ENCODE measurements around the gene ONECUT1. TPM values are rescaled to one million over a fixed set of nuclear protein-coding genes. Genes with fewer than 3 reads are reported as not detected.
"Not testable (repeated sequence)": the region's sequence is repeated elsewhere in the genome, so short reads cannot be mapped to it uniquely, and the experiment has no call there.

Gene ONECUT1
- polyA plus RNA-seq (2013, experiment 1 of 2; ENCODE audit: insufficient read length) = not detected
- polyA plus RNA-seq (2013, experiment 2 of 2; ENCODE audit: insufficient read length) = not detected

DNA sequence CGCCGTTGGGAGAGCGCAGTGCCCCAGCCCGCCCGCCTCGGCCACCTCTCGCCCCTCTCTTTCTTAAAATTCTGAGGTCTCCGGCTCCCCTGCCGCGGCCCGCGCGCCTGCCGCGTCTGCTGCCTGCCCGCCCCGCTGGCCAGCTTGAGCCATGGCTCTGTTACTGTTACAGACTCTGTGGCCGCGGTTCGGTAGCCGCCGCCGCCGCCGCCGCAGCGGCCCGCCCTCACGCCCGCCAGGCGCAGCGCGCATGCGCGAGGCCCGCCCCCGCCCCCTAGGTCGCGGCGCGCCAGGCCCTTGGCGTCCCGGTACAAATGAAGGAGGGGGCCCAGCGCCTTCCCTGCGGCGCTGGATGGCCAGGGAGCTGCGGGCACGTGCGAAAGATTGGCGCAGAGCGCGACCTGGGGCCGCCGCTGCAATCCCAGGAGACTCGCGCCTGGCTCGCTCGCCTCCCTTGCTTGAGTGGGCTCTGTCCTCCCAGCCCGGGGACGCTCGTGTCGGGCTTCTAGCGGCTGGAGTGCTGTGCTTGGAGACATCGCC is at the start of gene ONECUT1:
ONECUT1 (minus strand) TSS at position 168 of the 540 bp plus-strand sequence. CDS start 452 bp downstream, outside the sequence.
- DNase-seq = peak; percentile 40

DNA sequence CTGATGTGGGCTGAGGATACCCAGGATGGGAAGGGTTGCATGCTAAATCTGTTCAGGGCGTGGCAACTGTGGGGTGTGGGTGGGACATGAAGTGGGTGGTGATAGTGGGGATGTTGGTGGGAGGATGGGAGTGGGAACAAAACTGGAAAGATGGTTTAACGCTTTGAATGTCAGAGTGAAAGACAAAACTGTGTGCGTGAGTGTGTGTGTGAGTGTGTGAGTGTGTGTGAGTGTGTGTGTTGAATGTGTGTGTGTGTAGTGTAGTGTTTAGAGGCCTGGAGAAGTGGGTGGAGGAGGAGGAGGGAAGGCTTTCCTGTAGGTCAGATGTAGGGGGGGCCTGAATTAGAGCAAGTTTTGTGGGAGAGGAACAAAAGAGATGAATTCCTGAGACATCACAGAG is 44.2 kb upstream of the ONECUT1 start:
- DNase-seq = no peak

DNA sequence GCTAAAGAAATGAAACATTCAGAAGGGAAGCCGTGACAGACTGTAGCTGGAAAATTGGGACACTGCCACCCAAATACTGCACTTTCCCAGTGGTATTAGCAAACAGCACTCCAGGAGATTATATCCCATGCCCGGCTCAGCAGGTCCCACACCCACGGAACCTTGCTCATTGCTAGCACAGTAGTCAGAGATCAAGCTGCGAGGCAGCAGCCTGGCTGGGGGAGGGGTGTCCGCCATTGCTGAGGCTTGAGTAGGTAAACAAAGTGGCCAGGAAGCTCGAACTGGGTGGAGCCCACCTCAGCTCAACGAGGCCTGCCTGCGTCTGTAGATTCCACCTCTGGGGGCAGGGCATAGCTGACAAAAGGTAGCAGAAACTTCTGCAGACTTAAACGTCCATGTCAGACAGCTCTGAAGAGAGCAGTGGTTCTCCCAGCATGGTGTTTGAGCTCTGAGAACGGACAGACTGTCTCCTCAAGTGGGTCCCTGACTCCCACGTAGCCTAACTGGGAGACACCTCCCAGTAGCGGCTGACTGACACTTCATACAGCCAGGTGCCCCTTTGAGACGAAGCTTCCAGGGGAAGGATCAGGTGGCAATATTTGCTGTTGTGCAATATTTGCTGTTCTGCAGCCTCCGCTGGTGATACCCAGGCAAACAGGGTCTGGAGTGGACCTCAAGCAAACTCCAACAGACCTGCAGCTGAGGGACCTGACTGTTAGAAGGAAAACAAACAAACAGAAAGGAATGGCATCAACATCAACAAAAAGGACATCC is 34.2 kb upstream of the ONECUT1 start:
- DNase-seq = not testable (repeated sequence)

DNA sequence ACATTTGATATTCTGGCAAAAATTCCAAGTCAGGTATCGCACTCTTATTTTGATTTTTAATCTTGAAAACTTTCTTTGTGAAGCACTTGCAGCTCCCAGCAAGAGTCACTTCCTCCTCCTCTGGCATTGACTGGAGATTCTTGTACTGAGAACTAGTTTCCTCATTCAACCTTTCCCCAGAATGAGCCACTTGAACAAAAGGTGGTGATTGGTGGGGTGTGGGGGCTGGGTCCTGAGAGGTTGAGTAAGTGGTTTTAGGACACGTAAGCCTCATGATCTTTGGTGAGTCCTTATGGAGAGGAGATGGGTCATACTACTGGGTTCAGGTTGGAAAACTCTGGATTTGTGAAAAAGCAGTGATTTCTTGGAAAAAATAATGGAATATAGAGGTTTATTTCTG is 32.3 kb upstream of the ONECUT1 start:
- no peak for DNase-seq

DNA sequence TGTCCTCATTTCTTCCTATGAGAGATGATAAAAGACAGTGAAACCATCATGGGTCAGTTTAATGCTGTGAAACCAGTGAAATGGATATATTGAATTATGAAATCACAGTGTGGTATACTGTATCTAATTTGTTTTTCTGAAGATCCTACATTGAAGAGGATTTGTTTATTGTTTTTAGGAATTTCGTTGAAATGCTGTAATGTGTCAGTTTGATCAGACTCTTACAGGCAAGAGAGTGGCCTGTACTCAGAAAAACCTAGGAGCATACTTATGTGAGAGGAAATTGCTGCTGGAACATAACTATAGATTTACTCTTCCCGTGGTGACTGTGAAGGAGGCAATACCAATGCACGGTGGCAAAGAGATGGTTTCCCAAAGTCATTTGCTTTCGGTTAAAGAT is 29.1 kb upstream of the ONECUT1 start:
- DNase-seq = no peak

DNA sequence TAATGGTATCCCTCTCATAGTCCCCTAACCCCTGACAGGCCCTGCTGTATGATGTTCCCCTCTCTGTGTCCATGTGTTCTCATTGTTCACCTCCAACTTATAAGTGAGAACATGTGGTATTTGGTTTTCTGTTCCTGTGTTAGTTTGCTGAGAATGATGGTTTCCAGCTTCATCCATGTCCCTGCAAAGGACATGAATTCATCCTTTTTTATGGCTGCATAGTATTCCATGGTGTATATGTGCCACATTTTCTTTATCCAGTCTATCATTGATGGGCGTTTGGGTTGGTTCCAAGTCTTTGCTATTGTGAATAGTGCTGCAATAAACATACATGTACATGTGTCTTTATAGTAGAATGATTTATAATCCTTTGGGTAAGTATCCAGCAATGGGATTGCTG is 25.8 kb upstream of the ONECUT1 start:
- not testable (repeated sequence) for DNase-seq

DNA sequence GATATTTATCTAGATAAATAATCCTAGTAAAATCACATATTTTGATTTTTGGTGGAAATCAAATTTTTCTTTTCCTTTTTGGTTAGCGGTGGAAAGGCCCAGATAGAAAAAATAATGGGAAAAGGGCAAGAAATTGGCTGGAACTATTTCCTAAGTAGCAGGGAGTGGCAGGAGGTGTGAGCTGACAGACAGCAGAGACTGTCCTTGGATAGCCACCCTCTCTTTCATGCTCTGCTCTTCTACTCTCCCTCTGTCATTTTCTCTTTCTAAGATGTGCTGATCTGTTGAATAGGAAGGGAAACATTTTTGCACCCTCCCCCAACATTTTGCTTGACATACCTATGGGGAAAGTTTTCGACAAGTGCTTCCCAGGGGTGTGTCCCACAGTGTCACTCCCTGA is 18.9 kb upstream of the ONECUT1 start:
- no peak for DNase-seq

DNA sequence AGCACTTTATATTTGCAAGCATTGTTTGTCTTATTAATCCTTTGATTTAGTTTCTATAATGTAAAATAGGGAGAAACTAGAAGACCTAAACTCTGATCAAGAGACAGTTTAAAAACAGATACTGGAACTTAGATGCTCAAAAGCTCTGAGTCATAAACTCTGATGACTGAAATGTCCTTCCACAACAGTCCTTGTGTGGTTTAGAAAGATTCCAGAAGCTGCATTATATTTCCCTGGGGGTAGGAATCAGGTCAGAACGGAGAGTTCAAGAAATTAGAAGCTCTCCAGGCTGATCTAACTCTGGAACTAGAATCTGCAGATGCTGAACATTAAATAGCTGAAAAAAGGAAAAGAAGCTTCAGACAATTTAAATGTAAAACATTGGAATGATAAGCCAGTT is 18.3 kb upstream of the ONECUT1 start:
- DNase-seq = peak; percentile 29

DNA sequence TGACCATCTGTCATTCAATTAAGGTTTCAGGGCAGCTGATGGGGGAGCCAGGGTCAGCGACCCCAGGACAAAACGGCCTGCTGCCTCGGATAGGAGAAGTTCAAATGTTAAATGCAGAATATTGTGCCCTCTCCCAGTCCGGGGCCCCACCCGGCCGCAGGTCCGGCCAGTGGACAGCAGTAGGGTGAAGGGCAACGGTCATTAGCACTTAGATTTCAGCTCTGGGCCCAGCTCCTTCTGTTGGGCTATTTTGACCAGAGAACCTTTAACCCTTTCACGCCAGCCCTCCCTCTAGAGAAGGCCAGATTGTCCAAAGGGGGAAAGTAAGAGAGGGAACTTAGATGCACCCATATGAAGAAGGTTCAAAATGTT is 16.1 kb upstream of the ONECUT1 start:
- no peak for DNase-seq

DNA sequence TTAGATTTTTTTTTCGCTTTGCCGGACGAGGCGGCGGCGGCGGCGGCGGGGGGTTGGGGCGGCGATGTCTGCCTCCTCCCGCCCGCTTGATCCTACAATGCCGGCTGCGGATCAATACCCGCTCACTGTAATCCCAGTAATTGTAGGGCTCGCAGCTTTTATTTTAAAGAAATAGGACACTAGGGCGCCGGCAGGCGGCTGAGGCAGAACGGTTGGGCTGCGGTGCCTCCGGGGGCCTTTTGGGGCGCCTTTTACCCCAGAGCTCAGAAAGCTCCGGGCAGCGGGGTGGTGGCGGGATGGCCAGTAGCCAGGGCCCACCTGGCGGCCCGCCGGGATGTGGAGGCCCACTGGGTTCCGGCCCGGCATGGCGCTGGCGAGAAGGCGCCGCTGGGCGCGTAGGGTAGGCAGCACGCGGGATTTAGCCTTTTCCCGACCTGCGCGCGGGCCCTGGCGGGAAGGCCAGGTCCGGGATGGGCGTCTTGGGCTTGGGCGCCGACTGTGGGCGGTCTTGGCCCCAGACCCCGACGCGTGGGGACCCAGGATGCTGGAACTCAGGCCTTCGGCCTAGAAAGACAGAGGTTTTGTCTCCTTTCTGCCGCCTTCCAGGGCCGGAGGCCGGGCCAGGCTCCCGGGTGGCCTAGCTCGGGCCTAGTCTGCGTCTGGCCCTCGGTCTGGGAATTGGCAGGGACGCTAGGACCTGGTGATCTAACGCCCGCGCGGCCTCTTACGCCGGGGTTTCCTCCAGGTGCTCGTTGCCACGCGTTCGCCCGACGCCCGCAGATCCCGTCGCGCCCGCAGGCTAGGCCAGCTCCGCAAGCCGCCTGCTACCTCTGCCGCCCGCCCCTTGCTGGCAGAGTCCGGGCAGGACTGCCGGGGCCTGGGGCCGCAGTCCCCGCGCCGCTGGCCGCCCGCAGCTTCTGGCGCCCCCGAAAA is 15.5 kb upstream of the ONECUT1 start:
- no peak for DNase-seq

DNA sequence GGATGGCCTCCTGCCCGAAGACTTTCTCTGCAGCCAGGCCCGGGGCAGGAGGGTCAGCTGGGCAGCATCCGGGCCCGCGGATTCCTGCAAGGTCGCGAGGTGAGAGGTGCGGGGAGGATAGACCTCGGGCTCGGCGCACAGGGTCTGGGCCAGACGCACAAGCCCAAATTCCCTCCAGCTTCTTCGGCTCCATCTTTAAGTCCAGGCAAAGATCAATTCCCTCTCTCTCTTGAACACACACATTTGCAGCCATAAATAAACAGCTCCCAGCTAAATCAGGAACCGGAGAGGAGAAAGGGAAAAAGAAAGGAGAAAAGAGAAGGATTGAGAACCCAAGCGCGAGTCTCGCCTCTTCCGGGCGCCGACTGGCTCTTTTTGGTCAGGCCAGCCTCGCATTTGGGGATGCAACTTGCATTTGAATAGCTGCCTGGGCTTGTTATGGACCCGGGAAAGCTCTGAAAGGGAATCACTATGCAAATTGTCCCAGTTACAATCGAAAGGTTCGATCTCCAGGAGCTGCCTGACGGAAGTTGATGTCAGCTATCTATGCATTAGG is 14.5 kb upstream of the ONECUT1 start:
- no peak for DNase-seq

DNA sequence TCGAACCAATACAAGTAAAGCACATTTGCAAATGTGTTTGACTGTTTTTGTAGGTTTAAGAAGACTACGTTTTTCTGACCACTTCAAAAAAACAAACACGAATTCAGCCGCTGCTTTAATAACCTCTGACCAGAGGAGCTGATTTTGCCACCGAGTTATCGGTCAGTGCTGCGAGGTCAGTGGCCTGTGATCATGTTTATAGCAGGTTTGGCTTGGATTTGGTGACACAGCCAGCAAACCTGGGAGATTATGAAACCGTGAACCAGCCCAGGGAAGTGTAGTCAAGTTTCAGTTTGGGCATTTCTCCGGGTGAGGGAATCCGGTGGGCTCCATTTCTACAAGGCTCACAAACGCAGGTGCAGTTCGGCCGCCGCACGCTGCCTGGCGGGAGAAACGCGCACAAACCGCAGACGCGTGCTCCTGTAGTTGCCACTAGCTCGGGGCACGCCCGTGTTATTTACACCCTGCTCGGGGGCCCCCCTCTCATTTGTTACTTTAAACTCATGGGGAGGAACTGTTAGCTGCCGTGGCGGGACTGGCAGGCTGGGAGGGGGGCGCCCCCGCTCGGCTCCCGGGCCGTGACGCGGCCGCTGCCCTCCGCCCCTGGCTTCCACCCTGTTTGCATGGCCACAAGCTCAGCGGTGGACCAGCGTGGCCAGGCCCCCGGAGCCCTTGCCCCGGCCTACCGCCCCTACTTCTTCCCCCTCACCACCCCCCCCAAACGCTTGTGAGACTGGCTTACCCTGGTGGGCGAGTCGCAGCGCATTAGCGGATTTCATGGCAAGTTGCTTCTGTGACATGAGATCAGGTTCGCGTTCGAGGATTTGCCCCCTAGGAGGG is 13.6 kb upstream of the ONECUT1 start:
- DNase-seq = no peak

DNA sequence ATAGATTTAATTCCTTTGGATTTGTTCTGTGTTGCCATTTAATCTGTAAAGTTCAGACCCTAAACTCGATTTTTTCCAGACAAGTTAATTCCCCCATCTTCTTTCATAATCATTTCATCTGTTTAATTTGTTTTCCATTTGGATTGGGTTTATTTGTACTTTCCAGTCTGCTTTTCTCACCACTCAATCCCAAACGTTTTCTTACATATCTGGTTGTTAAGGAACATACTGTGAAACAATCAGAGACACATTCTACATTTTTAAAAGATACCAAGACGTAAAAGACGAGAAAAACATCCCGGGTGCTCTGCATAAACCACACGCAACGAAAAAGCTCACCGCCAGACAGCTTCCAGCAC is 13.0 kb upstream of the ONECUT1 start:
- no peak for DNase-seq

DNA sequence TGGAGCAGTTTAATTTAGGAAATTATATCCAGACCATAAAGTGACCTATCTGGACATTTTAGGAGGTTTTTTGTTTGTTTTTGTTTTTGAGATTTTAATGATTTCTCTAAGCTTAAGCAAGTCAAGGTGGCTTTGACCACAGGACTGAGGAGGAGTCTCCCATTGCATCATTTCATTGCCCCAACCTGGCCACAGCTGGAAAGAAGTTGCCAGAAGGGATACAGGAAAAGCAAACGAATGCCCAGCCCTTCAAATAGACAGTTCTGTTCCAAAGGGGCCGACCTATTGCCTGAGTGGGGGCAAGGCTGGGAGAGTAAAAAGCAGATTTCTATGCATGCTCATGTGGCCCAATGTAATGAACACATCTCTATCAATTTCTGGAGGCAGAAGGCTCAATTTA is 12.0 kb upstream of the ONECUT1 start:
- DNase-seq = no peak

DNA sequence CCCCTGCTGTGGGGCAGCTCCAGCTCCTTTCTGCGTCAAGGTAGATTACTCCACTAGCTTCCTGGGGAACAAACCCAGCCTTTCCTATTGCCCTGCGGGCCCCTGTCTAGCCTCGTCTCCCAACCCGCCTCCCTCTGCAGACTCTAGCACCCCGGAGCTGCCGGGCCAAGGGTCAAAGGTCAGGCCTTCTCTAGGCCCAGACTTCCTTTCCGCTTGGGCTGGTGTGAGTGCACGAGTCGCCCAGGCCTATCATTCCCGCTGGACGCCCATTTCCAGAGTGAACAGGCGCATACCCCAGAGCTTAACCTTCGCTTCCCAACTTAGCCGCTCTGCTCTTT is 11.6 kb upstream of the ONECUT1 start:
- DNase-seq = no peak

DNA sequence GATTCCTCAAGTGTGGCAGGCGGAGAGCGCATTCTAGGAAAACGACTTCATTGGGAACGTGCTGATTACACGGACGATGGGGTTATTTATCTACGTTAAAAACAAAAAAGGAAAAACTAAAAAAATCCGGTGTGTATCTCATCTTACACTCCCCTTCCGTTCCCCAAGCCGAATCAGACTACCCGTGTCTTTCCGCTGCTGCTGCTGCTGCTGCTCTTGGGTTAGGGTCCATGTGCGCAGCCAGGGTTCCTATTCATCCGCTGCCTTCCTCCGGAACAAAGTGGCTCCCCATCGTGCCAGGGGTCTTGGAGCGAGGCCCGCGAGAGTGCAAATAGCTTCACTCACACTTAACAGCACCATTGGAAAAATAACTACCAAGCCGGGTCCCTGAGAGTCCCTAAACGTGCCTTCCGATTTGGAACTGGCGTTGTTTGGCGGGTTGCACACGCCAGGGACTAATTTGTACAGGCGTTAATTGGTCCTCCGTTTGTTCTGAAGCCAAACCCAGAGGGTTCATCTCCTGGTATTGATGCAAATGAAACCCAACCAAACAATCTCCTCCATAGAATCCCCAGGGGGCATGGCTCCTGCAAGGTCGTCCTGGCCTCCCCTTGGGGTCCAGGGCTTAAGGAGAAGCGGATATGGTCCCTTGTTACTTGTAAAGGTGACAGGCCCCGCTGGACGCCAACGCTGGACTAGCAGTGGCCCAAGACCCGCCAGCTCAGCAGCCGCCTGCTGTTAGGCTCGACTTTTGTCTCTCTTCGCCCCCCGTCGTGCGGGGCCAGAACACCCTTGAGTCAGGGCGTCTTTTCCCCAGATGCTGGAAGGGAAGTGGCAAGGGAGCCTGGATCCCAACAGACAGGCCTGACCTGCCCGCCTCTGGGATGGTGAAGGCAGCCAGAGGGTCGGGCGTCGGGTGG is 11.0 kb upstream of the ONECUT1 start:
- DNase-seq = no peak

DNA sequence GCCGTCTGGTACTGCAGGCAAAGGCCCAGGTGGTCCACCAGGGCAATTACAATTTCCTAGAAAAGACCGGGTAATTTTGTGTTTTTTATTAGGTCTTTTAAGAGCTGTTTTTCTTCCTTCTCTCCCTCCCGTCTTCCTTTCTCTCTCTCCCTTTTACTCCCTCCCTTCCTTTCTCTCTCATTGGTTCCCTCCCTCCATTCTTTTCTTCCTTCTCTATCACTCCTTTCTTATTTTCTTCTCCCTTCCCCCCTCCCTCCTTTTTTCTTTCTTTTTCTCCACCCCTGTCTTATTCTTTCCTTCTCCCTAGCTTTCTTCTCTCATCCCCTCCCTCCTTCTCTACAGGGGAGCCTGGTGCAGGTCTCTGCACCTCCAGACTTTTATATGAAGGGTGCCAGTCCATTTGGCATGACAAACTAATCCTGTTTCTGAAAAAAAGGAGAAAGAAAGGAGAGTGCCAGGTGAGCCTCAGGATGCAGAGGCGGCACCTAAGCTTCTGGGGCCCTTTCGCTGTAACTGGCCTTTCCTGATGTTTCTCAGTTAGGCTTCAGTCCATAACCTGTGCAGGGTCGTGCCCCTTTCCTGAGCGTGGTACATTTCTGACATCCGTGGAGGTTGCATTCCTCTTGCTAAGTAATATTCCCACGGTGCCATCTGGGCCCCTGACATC is 9.1 kb upstream of the ONECUT1 start:
- DNase-seq = no peak

DNA sequence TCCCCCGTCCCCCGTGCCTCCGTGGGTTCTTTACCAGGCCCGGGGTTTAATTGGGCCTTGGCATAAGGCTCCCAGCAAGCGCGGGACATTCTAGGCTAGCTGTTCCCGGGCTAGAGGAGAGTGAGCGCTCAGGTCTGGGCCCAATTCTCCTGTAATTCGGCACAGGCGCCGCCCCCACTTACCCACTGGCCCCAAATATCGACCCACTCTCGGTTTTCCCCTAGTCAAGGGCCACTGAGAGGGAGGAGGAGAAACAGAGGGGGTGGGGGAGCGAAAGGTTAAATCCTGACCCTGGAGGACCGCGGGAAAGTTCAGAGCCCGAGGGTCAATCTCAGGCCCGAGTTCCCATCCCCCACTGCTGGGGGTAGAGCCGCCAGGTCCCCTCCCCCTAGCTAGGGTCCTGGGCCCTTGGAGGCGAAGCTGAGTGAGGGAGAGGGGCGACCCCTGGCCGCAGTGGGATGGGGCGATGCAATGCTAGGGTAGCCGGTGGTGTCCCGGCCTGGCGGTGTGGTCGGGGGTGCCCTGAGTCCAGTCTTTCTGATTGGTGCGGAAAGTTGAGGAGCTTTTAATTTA is 8.5 kb upstream of the ONECUT1 start:
- no peak for DNase-seq

DNA sequence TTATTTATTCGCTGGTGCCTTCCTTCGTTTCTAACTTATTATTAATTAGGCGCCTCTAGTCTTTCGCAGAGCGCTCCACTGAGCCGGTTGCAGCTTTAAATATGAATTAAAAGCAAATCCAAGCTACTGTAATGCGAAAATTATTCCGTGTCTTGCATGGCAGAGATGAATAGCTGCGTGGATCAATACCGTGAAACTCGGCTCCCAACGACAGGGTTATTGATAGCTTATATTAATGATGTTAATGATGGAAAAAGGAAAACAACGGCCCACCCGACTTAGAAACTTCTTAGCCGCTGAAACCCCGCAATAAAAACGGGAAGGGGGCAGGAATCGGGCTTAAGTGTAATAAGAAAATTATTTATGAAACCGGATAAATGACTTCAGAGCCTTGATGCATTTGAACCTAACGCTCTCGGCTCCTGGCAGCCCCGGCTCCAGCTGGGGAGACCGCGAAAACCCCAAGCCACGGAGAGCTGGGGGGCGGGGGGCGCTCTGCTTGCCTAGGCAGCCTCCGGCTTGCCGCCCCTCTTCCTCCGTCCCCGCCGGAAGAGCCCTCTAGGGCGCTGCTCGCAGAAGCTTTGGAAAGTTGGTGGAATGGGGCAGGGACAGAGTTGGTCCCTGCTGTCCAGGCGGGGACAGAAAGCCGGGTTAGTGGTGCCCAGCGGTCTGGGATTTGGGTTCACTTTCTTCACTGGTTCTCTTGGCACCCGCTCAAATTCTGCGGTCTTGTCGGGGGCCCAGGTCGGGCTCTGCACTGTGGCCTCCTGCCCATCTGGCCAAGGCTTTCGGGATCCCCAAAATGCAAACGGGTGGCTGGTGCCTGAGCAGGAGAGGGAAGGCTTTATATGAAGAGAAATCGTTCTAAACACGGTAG is 7.7 kb upstream of the ONECUT1 start:
- no peak for DNase-seq

Measured in fibroblast of skin of scalp (primary cell).